Measurements from ENCODE around the gene ATG9B. TPM values are rescaled to one million over a fixed set of nuclear protein-coding genes. Genes with fewer than 3 reads are reported as not detected.

Gene ATG9B
- total and polyA plus RNA-seq, 2 of the 13 experiments (the other 11 are each of a cell fraction or from before 2014, with no cell fraction given), result 0.24 TPM; not detected in 1

- no peaks in the 10 kb centered on the region for H3K9me3 ChIP-seq (ENCODE audit: low read length)
- H3K79me2 ChIP-seq (ENCODE audit: insufficient read depth, low read length), result no peaks in the 10 kb centered on the region
- H3K4me3 ChIP-seq (replicated peaks in 1 of 3; ENCODE audit: insufficient read depth in 1 of 3, low read depth in 2 of 3, low read length in 3 of 3), result no peak overlapping the region
- CTCF ChIA-PET (ENCODE audit: low intra/inter-chr PET ratio, low total read pairs), result no interaction called here
- no TSS peak for BruUV-seq (replicated peaks)
- ATAC-seq (peak; percentile 84), DNase-seq (ENCODE audit: low spot score) (peak; percentile 52), FAIRE-seq (peak; percentile 4)
- WGBS (ENCODE audit: low lambda C conversion rate), result 0% methylated on average over 5 of the region's 5 CpGs
- H3K4me1 ChIP-seq (ENCODE audit: insufficient read depth, low read length), result peaks cover 11% of the 10 kb centered on the region; the same call in 1 of the 2 replicates
- no peak overlapping the region for H3K4me2 ChIP-seq (ENCODE audit: low read depth, low read length)
- no peaks in the 10 kb centered on the region for H3K36me3 ChIP-seq (replicated peaks in 1 of 2; ENCODE audit: control insufficient read depth in 1 of 2, insufficient read depth in 2 of 2, low read length in 2 of 2)
- H3K27me3 ChIP-seq (ENCODE audit: control insufficient read depth in 1 of 2, insufficient read depth in 2 of 2, low read length in 2 of 2), result peaks cover 4 to 48% of the 10 kb centered on the region in 2 experiments
- POLR2A ChIA-PET, result interaction anchor here (0.6 kb wide), 1 partner anchor 17 kb away, joined by 3 read pairs; no protein-coding TSS in a partner anchor
- no peak overlapping the region for H2AFZ ChIP-seq (ENCODE audit: low read length)
- H3K9ac ChIP-seq (ENCODE audit: insufficient read depth, low read depth, low read length), result no peak overlapping the region
- no peak overlapping the region for H3K27ac ChIP-seq (ENCODE audit: extremely low read length, insufficient read depth, low read length)
- intact Hi-C loops (cut with micrococcal nuclease; ENCODE audit: unreplicated experiment) (no loop called here), in situ Hi-C loops (cut with HindIII; ENCODE audit: extremely low pct_ligation_motif_present, low pct_unique_long_range_greater_than_20kb) (no loop called here)
- no peaks in the 10 kb centered on the region for H4K20me1 ChIP-seq (ENCODE audit: insufficient read depth, low read length)
- peak; percentile 64 for TF ChIP-seq GABPB1 (CRISPR knock-in tag; IDR thresholded peaks at IDR 0.05)
- no peak for TF ChIP-seq KDM1A (CRISPR knock-in tag; IDR thresholded peaks at IDR 0.05)
- peak; percentile 98 for TF ChIP-seq THAP11 (CRISPR knock-in tag; IDR thresholded peaks at IDR 0.05)
- TF ChIP-seq GABPA (IDR thresholded peaks at IDR 0.05; ENCODE audit: low read depth, low read length), result 0 out of 2 replicates have a peak, but pooled peaks have one; percentile 2
- TF ChIP-seq GABPA (CRISPR knock-in tag; IDR thresholded peaks at IDR 0.05; ENCODE audit: low read depth), result peak; percentile 65
- TF ChIP-seq JUN (CRISPR knock-in tag; IDR thresholded peaks at IDR 0.05), result no peak
- TF ChIP-seq DBP (CRISPR knock-in tag; IDR thresholded peaks at IDR 0.05; ENCODE audit: not compliant biosample characterization), result no peak
- TF ChIP-seq HCFC1 (IDR thresholded peaks at IDR 0.05; ENCODE audit: low read depth, low read length), result peak; percentile 91
- peak; percentile 88 for TF ChIP-seq SUZ12 (IDR thresholded peaks at IDR 0.05; ENCODE audit: low read depth, low read length)
- TF ChIP-seq ZNF574 (CRISPR knock-in tag; IDR thresholded peaks at IDR 0.05), result peak; percentile 65
- 0 out of 2 replicates have a peak, but pooled peaks have one; percentile 27 for TF ChIP-seq HMGXB3 (CRISPR knock-in tag; IDR thresholded peaks at IDR 0.05; ENCODE audit: borderline replicate concordance)
- TF ChIP-seq TIGD3 (CRISPR knock-in tag; IDR thresholded peaks at IDR 0.05; ENCODE audit: borderline replicate concordance), result no peak
- peak; percentile 70; the same call in 1 of the 2 replicates for TF ChIP-seq CREM (IDR thresholded peaks at IDR 0.05)
- no peak for TF ChIP-seq CREM (CRISPR knock-in tag; IDR thresholded peaks at IDR 0.05)
These were observed 31.4 kb downstream of the ATG9B start for GRCh38 chr7:150992833-150993302.
